HEK293T (cell line): ENCODE results near the gene SFRP4.

Experiments
- BHLHE40 ChIP-seq: fragments of 450-650 bp; IDR thresholded peaks from 2 replicates; pipeline ENCODE4 v1.6.1; 2016; ENCODE audit warnings: mild to moderate bottlenecking, moderate library complexity, borderline replicate concordance
- CTBP1 ChIP-seq: fragments of 450-650 bp; IDR thresholded peaks from 2 replicates; pipeline ENCODE4 v1.6.1; 2016; ENCODE audit warnings: borderline replicate concordance
- ELF4 ChIP-seq: fragments of 450-650 bp; IDR thresholded peaks from 2 replicates; pipeline ENCODE4 v1.6.1; 2017; ENCODE audit warnings: antibody characterized with exemption
- FOXA1 ChIP-seq: fragments of 450-650 bp; IDR thresholded peaks from 2 replicates; pipeline ENCODE4 v1.6.1; 2016; ENCODE audit warnings: mild to moderate bottlenecking
- FOXM1 ChIP-seq: fragments of 450-650 bp; IDR thresholded peaks from 2 replicates; pipeline ENCODE4 v1.6.1; 2017; ENCODE audit warnings: mild to moderate bottlenecking, borderline replicate concordance
- HDGF ChIP-seq: fragments of 450-650 bp; IDR thresholded peaks from 2 replicates; pipeline ENCODE4 v1.6.1; 2017; ENCODE audit warnings: antibody characterized with exemption, borderline replicate concordance
- L3MBTL2 ChIP-seq: fragments of 450-650 bp; conservative IDR thresholded peaks from 2 replicates; pipeline ENCODE4 v1.6.1; 2016; ENCODE audit warnings: mild to moderate bottlenecking
- LEF1 ChIP-seq: fragments of 450-650 bp; IDR thresholded peaks from 2 replicates; pipeline ENCODE4 v1.6.1; 2017; ENCODE audit warnings: mild to moderate bottlenecking, borderline replicate concordance
- NFRKB ChIP-seq: fragments of 450-650 bp; IDR thresholded peaks from 2 replicates; pipeline ENCODE4 v1.6.1; 2016; ENCODE audit warnings: mild to moderate bottlenecking, moderate library complexity
- SP1 ChIP-seq: fragments of 450-650 bp; IDR thresholded peaks from 2 replicates; pipeline ENCODE4 v1.6.1; 2017
- SUZ12 ChIP-seq: fragments of 450-650 bp; IDR thresholded peaks from 2 replicates; pipeline ENCODE4 v1.6.1; 2016; ENCODE audit warnings: mild to moderate bottlenecking
- TARDBP ChIP-seq: fragments of 450-650 bp; IDR thresholded peaks from 2 replicates; pipeline ENCODE4 v1.6.1; 2016

DNA sequence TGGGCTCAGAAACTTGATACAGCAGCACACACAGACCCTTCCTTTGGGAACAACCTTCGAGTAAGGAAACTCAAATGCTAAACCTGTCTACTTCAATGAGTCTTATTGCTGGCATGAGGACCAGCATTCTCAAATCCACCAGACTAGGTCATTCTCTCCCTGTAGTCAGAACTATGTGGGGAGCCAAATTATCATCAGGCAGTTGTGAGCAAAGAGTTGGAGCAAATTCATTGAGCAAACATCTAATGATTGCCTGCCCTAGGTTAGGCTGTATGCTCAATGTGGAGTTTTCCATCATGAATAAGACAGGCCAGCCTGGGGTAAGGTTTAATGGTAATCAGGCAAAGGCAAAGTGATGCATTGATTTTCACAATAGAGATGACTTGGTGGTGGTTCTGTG is 7.4 kb upstream of the SFRP4 start:
- TF ChIP-seq FOXM1 (no peak), HDGF (no peak), ELF4 (no peak), FOXA1 (no peak), SUZ12 (no peak), L3MBTL2 (no peak), BHLHE40 (no peak), SP1 (no peak), CTBP1 (no peak), LEF1 (no peak), TARDBP (no peak), NFRKB (no peak)
